T-helper 9 cell (primary cell): ENCODE results near the gene RARG.
"Not testable (repeated sequence)": the region's sequence is repeated elsewhere in the genome, so short reads cannot be mapped to it uniquely, and the experiment has no call there.

Experiments
- DNase-seq: peaks from one replicate; pipeline ENCODE4 v3.0.0-alpha.2; 2020

RARG gene

GRCh38 chr12:53166837-53167236, 65.2 kb downstream of the RARG start:
- no peak for DNase-seq

- DNase-seq = not testable (repeated sequence)
Observed at GRCh38 chr12:53163008-53163407, 69.0 kb downstream of the RARG start.

GRCh38 chr12:53161119-53161911, 70.7 kb downstream of the RARG start:
- DNase-seq = no peak

GRCh38 chr12:53160673-53161072, 71.3 kb downstream of the RARG start:
- DNase-seq = no peak
